ENCODE data around the gene GIPC1.

The GIPC1 gene

DNA sequence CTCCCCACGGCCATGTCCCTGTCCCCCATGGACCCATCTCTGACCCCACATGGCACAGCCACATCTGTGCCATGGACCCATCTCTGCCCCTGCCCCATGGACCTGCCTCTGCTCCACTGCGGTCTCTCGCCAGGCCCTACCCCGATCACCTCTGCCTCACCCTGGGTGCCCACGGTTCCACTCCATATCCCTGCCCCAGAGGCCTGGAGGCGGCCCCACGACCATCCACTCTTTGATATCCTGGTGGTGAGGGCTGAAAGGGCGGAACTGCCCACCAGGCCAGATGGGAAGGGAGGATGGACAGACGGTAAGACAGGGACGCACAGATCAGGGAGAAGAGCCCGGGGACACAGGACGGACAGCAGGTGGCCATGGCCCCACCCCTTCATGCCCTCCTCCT is 21.1 kb downstream of the GIPC1 start:
- TF ChIP-seq, protein P1, sequence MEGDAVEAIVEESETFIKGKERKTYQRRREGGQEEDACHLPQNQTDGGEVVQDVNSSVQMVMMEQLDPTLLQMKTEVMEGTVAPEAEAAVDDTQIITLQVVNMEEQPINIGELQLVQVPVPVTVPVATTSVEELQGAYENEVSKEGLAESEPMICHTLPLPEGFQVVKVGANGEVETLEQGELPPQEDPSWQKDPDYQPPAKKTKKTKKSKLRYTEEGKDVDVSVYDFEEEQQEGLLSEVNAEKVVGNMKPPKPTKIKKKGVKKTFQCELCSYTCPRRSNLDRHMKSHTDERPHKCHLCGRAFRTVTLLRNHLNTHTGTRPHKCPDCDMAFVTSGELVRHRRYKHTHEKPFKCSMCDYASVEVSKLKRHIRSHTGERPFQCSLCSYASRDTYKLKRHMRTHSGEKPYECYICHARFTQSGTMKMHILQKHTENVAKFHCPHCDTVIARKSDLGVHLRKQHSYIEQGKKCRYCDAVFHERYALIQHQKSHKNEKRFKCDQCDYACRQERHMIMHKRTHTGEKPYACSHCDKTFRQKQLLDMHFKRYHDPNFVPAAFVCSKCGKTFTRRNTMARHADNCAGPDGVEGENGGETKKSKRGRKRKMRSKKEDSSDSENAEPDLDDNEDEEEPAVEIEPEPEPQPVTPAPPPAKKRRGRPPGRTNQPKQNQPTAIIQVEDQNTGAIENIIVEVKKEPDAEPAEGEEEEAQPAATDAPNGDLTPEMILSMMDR (IDR thresholded peaks at IDR 0.05; ENCODE audit: low read depth, low read length), result no peak
- H3K4me3 ChIP-seq (replicated peaks in 1 of 2; ENCODE audit: low read depth in 2 of 2, low read length in 2 of 2), result peak overlapping the region in 1 of 2 donors; percentile 26
- DNase-seq (ENCODE audit: low read depth in 2 of 2), result no peak

DNA sequence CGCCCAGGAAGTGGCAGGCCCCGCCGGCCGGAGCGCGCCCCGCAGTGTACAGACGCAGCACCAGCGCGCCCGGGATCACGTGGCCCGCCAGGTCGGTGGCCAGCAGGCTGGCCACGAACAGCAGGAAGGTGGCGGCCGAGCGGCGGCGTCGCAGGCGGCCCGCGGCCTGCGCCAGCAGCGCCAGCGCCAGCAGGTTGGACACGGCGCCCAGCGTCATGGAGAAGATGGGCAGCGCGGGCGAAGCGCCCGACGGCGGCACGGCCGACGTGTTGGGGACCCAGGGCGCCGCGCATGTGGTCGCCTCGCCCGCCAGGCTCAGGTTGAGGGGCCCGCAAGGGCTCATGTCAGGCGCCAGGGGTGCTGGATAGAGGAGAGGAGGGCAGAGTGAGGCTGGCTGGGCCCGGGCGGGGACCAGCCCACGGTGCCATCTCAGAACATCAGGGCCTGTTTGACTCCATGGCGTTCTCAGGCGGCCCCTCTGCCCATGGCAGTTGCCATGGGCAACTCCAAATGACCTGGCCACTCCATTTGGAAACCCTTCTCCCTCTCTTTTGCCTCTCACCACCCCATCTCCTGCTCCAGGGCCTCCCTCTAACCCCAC is 21.8 kb downstream of the GIPC1 start:
- no peak for DNase-seq (ENCODE audit: low read depth in 2 of 2)
- no peak overlapping the region for H3K4me3 ChIP-seq (replicated peaks in 1 of 2; ENCODE audit: low read depth in 2 of 2, low read length in 2 of 2)

DNA sequence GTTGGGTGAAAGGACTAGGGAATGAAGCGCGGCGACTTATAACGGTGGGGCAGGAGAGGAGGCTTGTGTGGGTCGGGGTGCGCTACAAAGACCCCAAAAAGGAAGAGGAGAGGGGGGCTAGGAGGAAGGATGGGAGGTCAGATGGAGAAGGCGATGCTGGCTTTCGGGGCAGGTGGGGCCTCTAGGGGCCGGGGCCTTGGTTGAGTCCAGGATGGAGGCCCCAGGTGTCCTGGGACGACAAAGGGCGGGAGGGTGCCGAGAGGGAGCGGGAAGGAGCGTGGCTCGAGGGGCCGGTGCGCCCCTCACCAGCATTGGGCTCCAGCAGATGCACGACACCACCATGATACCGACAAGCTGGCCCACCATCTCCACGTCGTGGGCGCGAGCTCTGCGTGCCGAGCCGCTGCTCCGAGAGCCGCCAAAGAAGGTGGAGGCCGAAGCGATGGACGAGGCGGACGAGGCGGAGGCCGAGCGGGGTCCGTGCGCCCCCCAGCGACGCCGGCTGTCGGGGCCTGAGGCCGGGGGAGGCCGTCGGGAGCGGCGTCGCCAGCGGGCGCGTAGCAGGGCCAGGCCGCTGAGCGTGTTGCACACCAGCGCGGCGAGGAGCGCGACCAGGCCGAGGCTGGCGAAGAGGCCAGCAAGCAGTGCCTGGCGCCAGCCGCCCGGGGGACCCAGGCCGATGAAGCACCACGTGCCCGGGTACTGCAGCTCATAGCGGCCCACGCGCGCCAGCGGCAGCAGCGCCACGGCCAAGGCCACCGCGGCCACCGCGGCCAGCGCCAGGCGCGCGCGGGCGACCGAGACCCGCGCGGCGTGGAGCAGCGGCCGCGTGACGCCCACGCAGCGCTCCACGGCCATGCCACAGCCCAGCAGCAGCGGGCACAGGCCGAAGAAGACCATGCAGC is 22.6 kb downstream of the GIPC1 start:
- DNase-seq (ENCODE audit: low read depth in 2 of 2), result no peak
- H3K4me3 ChIP-seq (replicated peaks in 1 of 2; ENCODE audit: low read depth in 2 of 2, low read length in 2 of 2), result no peak overlapping the region
- TF ChIP-seq, protein P1 (IDR thresholded peaks at IDR 0.05; ENCODE audit: low read depth, low read length), result no peak

More for the DNA sequence above, 21.8 kb downstream of the GIPC1 start:
- TF ChIP-seq, protein P1 (IDR thresholded peaks at IDR 0.05; ENCODE audit: low read depth, low read length), result no peak

DNA sequence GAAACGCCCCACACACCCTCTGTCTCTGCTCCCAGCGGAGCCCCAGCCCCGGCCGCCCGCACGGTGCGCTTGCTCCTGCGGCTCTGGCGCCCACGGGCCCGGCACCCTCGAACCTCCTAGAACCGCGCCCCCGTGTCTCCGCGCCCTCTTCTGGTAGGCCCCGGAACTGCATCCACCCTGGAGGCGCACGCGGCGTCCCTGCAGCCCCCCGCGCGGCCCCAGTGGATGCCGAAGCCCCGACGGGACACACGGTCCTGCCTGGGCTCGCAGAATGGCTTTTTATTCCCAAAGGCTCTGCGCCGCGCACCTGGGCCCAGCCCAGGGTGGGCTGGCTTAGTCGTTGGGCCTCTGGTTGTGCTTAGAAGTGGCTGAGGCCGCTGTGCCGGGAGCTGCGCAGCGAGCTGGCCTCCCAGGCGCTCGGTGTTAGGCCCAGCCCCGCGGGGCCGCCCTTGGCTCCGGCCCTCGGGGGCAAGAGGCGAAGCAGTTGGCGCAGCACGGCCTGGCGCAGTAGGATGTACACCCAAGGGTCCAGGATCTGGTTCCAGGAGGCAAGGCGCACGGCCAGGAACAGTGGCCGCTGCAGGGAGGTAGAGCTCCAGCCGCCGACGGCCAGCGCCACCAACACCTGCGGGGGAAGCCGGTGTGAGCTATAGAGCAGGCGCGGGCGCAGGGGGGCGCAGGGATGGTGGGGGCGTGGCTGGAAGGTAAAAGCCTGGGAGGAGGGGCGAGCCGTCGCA is 23.6 kb downstream of the GIPC1 start:
- peak; percentile 61 to 67 for DNase-seq (ENCODE audit: low read depth in 2 of 2)
- TF ChIP-seq, protein P1 (IDR thresholded peaks at IDR 0.05; ENCODE audit: low read depth, low read length), result peak; percentile 87
- no peak overlapping the region for H3K4me3 ChIP-seq (replicated peaks in 1 of 2; ENCODE audit: low read depth in 2 of 2, low read length in 2 of 2)

DNA sequence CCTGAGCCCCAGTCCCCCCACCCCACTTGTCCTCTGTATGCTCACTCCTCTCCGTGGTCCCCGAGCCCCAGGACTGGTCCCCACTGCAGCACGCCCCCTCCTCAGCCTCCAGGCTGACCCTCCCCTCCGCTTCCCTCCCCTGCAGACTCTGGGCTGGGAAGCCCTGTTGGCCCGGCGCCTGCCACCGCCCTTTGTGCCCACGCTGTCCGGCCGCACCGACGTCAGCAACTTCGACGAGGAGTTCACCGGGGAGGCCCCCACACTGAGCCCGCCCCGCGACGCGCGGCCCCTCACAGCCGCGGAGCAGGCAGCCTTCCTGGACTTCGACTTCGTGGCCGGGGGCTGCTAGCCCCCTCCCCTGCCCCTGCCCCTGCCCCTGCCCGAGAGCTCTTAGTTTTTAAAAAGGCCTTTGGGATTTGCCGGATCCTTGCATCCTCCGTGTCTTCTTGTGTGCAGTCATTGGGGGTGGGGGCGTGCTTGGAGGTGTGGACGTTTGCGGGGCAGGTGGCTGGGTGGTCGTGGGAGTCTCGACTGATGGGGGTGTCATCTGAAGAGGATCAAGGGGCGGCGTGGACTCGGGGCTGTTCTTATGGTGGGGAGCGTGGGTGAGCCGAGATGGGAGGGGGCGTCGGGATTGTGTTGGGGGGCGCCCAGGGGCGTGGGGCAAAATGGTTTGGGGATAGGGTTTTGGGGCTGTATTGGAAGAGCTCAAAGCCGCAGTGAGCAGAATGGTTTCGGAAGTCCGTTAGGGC is 24.3 kb downstream of the GIPC1 start:
- no peak overlapping the region for H3K4me3 ChIP-seq (replicated peaks in 1 of 2; ENCODE audit: low read depth in 2 of 2, low read length in 2 of 2)
- DNase-seq (ENCODE audit: low read depth in 2 of 2), result no peak
- TF ChIP-seq, protein P1 (IDR thresholded peaks at IDR 0.05; ENCODE audit: low read depth, low read length), result no peak

Measured in cardiac fibroblast (primary cell).